HCT116 (cell line): ENCODE data around the gene ZSCAN1. TPM values are rescaled to one million over a fixed set of nuclear protein-coding genes. Genes with fewer than 3 reads are reported as not detected.

Experiments
- ATAC-seq: fragments of 200-7000 bp; cut with Tn5 transposase; 2 replicates; pipeline ENCODE4 v1.9.1; 2020; ENCODE audit warnings: mild to moderate bottlenecking, moderate library complexity
- BruUV-seq: library from RNA; stranded (reverse); fragments of 400-500 nt; replicated peaks from 2 replicates; lab custom pipeline; 2021; lab: Mats Ljungman, UMichigan
- CTCF ChIA-PET: fragments of 300-600 bp; sonication (Branson Sonifier 250); formaldehyde crosslinking; loops from one replicate; lab custom pipeline; 2021; ENCODE audit warnings: antibody characterized with exemption; lab: Charles Lee
- POLR2A ChIA-PET: fragments of 300-600, 350-600 bp; sonication (Branson Sonifier 250); formaldehyde crosslinking; loops from one replicate; lab custom pipeline; 2021; ENCODE audit warnings: antibody characterized with exemption; lab: Charles Lee
- RAD21 ChIA-PET, 2 experiments: fragments of 300-600 bp; sonication (Branson Sonifier 250); formaldehyde crosslinking; loops; one replicate each; lab custom pipeline; 2023; ENCODE audit warnings: low total read pairs in 2 of 2; ENCODE audit not compliant: uncharacterized antibody in 2 of 2, unreplicated experiment in 2 of 2, low non-redundant PET in 1 of 2; lab: Charles Lee
- DNase-seq: peaks from one replicate; pipeline ENCODE4 v3.0.0-alpha.2; 2010; ENCODE audit warnings: low read depth, low spot score
- H2AFZ ChIP-seq: fragments of 200-600 bp; shearing (Covaris generic), sonication (generic); 2 replicates; pipeline ENCODE4 v1.6.1; 2017; ENCODE audit warnings: low read depth, mixed run types, mixed read lengths, antibody characterized with exemption, low read length; ENCODE audit not compliant: poor library complexity, severe bottlenecking
- H3K27ac ChIP-seq: 2 replicates; pipeline ENCODE4 v1.5.1; 2012; ENCODE audit warnings: low read depth, low read length
- H3K27me3 ChIP-seq: fragments of 200-600 bp; sonication (generic); 2 replicates; pipeline ENCODE4 v1.6.1; 2016; ENCODE audit warnings: mixed run types, low read length, mixed read lengths; ENCODE audit not compliant: insufficient read depth
- H3K36me3 ChIP-seq, 2 experiments: fragments of 200-500 bp in 1 of 2; fragments of 200-600 bp in 1 of 2; sonication (Bioruptor generic) in 1 of 2; sonication (generic) in 1 of 2; 2 replicates each; pipeline versions ENCODE4 v1.5.1 to v1.6.1; 2014 to 2016; ENCODE audit warnings: low read length in 2 of 2, inconsistent platforms in 1 of 2, mixed read lengths in 1 of 2, mixed run types in 1 of 2; ENCODE audit not compliant: insufficient read depth in 2 of 2, control insufficient read depth in 1 of 2
- H3K4me1 ChIP-seq, 2 experiments: fragments of 200-600 bp in 1 of 2; sonication (generic) in 1 of 2; 2 replicates each; pipeline versions ENCODE4 v1.5.1 to v1.6.1; 2012 to 2017; ENCODE audit warnings: low read length in 2 of 2, inconsistent platforms in 1 of 2, mild to moderate bottlenecking in 1 of 2, mixed read lengths in 1 of 2, mixed run types in 1 of 2, moderate library complexity in 1 of 2; ENCODE audit not compliant: insufficient read depth in 2 of 2, control insufficient read depth in 1 of 2
- H3K4me2 ChIP-seq: fragments of 200-600 bp; sonication (generic); 2 replicates; pipeline ENCODE4 v1.6.1; 2017; ENCODE audit warnings: mixed run types, low read length, mixed read lengths
- H3K4me3 ChIP-seq, 2 experiments: fragments of 200-600 bp in 1 of 2; sonication (generic) in 1 of 2; replicated peaks in 1 of 2; 2 replicates each; pipeline ENCODE4 v1.5.1; 2011 to 2016; ENCODE audit warnings: low read length in 2 of 2, control low read depth in 1 of 2, low read depth in 1 of 2, mild to moderate bottlenecking in 1 of 2, mixed read lengths in 1 of 2, mixed run types in 1 of 2
- H3K79me2 ChIP-seq: fragments of 200-600 bp; sonication (generic); 2 replicates; pipeline ENCODE4 v1.6.1; 2017; ENCODE audit warnings: mild to moderate bottlenecking, mixed run types, low read length, moderate library complexity, mixed read lengths; ENCODE audit not compliant: insufficient read depth
- H3K9ac ChIP-seq: fragments of 200-600 bp; sonication (generic); 2 replicates; pipeline ENCODE4 v1.6.1; 2016; ENCODE audit warnings: low read length, mixed read lengths
- H3K9me2 ChIP-seq: fragments of 200-600 bp; sonication (generic), shearing (Covaris generic); 2 replicates; pipeline ENCODE4 v1.6.1; 2017; ENCODE audit warnings: mixed run types, mild to moderate bottlenecking, moderate library complexity; ENCODE audit not compliant: insufficient read depth
- H3K9me3 ChIP-seq, 2 experiments: fragments of 200-500 bp in 1 of 2; fragments of 200-600 bp in 1 of 2; sonication (Bioruptor generic) in 1 of 2; sonication (generic) in 1 of 2; 2 replicates each; pipeline ENCODE4 v1.6.1; 2014 to 2017; ENCODE audit warnings: low read length in 2 of 2, mixed read lengths in 2 of 2, inconsistent platforms in 1 of 2, low read depth in 1 of 2, mild to moderate bottlenecking in 1 of 2, mixed run types in 1 of 2, moderate library complexity in 1 of 2; ENCODE audit not compliant: control insufficient read depth in 1 of 2, insufficient read depth in 1 of 2
- H4K20me1 ChIP-seq: fragments of 200-600 bp; sonication (generic), shearing (Covaris generic); 2 replicates; pipeline ENCODE4 v1.6.1; 2017; ENCODE audit warnings: mixed run types, mild to moderate bottlenecking, moderate library complexity; ENCODE audit not compliant: insufficient read depth
- EGR1 ChIP-seq: IDR thresholded peaks from 2 replicates; pipeline ENCODE4 v1.6.1; 2012; ENCODE audit warnings: low read depth
- ELF1 ChIP-seq: IDR thresholded peaks from 2 replicates; pipeline ENCODE4 v1.6.1; 2012; ENCODE audit warnings: low read depth, borderline replicate concordance
- FOSL1 ChIP-seq: IDR thresholded peaks from 2 replicates; pipeline ENCODE4 v1.6.1; 2012; ENCODE audit warnings: low read depth
- JUND ChIP-seq: IDR thresholded peaks from 2 replicates; pipeline ENCODE4 v1.6.1; 2012
- MAX ChIP-seq: IDR thresholded peaks from 2 replicates; pipeline ENCODE4 v1.6.1; 2012
- POLR2A ChIP-seq: IDR thresholded peaks from 2 replicates; pipeline ENCODE4 v1.7.0; 2011; ENCODE audit warnings: borderline replicate concordance; ENCODE audit not compliant: insufficient read depth, insufficient read length; ENCODE audit errors: extremely low read depth
- RAD21 ChIP-seq: IDR thresholded peaks from 2 replicates; pipeline ENCODE4 v1.6.1; 2012; ENCODE audit warnings: low read depth, mild to moderate bottlenecking
- SIN3A ChIP-seq: IDR thresholded peaks from 2 replicates; pipeline ENCODE4 v1.6.1; 2012; ENCODE audit warnings: low read depth
- SRF ChIP-seq: IDR thresholded peaks from 2 replicates; pipeline ENCODE4 v1.6.1; 2012; ENCODE audit warnings: low read depth
- YY1 ChIP-seq: IDR thresholded peaks from 2 replicates; pipeline ENCODE4 v1.6.1; 2011; ENCODE audit warnings: low read length, low read depth, moderate library complexity, mild to moderate bottlenecking; ENCODE audit not compliant: insufficient replicate concordance; ENCODE audit errors: extremely low read depth
- ZBTB33 ChIP-seq: IDR thresholded peaks from 2 replicates; pipeline ENCODE4 v1.6.1; 2011; ENCODE audit warnings: mild to moderate bottlenecking, low read length, moderate library complexity; ENCODE audit not compliant: insufficient replicate concordance; ENCODE audit errors: extremely low read depth
- ZNF274 ChIP-seq: fragments of 200-500 bp; sonication (Bioruptor generic); IDR thresholded peaks from 2 replicates; pipeline ENCODE4 v1.6.1; 2014; ENCODE audit warnings: mild to moderate bottlenecking, low read depth, low read length, inconsistent platforms
- intact Hi-C: fragments of 100-400 bp; cut with micrococcal nuclease; formaldehyde crosslinking; loops from 2 replicates; pipeline ENCODE4 v1.10.0; 2022
- total RNA-seq: library from RNA; stranded (reverse); gene quantifications from one replicate; pipeline ENCODE4 v1.2.1, GENCODE V29; 2021; ENCODE audit not compliant: unreplicated experiment

ZSCAN1 gene
- total RNA-seq, 1 experiment from 2014 or later, result not detected

- TF ChIP-seq YY1 (no peak), ELF1 (no peak), ZNF274 (no peak), POLR2A (no peak), MAX (no peak), SRF (no peak)
Observed at GRCh38 chr19:58009666-58010301, 24.0 kb upstream of the ZSCAN1 start (continued).

- no peaks in the 10 kb centered on the region for H4K20me1 ChIP-seq
- no TSS peak for BruUV-seq
- CTCF ChIA-PET, result no interaction called here
- no peaks in the 10 kb centered on the region for H3K36me3 ChIP-seq
- H3K4me3 ChIP-seq, result no peak overlapping the region
- H3K9me3 ChIP-seq, result peaks cover 0 to 11% of the 10 kb centered on the region in 2 experiments; a peak in 2 of 4 replicates
- TF ChIP-seq SRF, result no peak
- no peak for TF ChIP-seq RAD21
- intact Hi-C loops, result no loop called here
- RAD21 ChIA-PET, result no interaction called here
- no peak for ATAC-seq
- DNase-seq, result no peak
- POLR2A ChIA-PET, result no interaction called here
- H3K9ac ChIP-seq, result no peak overlapping the region
- no peaks in the 10 kb centered on the region for H3K27me3 ChIP-seq
- no peak overlapping the region for H3K4me2 ChIP-seq
- H3K9me2 ChIP-seq, result no peaks in the 10 kb centered on the region
- no peak overlapping the region for H2AFZ ChIP-seq
- H3K27ac ChIP-seq, result no peak overlapping the region
- H3K4me1 ChIP-seq, result no peaks in the 10 kb centered on the region
- no peaks in the 10 kb centered on the region for H3K79me2 ChIP-seq
Observed at GRCh38 chr19:58010507-58010906, 23.3 kb upstream of the ZSCAN1 start.

- no peaks in the 10 kb centered on the region for H3K79me2 ChIP-seq
- ATAC-seq, result no peak
- DNase-seq, result no peak
- H2AFZ ChIP-seq, result no peak overlapping the region
- no peak for TF ChIP-seq JUND
- TF ChIP-seq SIN3A, result no peak
- no peak for TF ChIP-seq FOSL1
- TF ChIP-seq EGR1, result no peak
- TF ChIP-seq ZBTB33, result no peak
- H3K9ac ChIP-seq, result no peak overlapping the region
- intact Hi-C loops, result no loop called here
- H4K20me1 ChIP-seq, result no peaks in the 10 kb centered on the region
- no TSS peak for BruUV-seq
- no peak overlapping the region for H3K4me3 ChIP-seq
- POLR2A ChIA-PET, result no interaction called here
- no peaks in the 10 kb centered on the region for H3K36me3 ChIP-seq
- H3K4me1 ChIP-seq, result no peaks in the 10 kb centered on the region
- RAD21 ChIA-PET, result no interaction called here
- H3K9me3 ChIP-seq, result peaks cover 0 to 7% of the 10 kb centered on the region in 2 experiments; a peak in 2 of 4 replicates
- no peaks in the 10 kb centered on the region for H3K9me2 ChIP-seq
- CTCF ChIA-PET, result no interaction called here
- H3K27ac ChIP-seq, result no peak overlapping the region
- no peak overlapping the region for H3K4me2 ChIP-seq
- no peaks in the 10 kb centered on the region for H3K27me3 ChIP-seq
Observed at GRCh38 chr19:58014141-58014540, 19.7 kb upstream of the ZSCAN1 start.
